MM.1S (cell line): Measurements from ENCODE around the gene CHURC1.

Experiments
- DNase-seq: peaks from one replicate; pipeline ENCODE4 v3.0.0-alpha.2; 2015
- H2AFZ ChIP-seq: fragments of 300-600 bp; sonication (generic); 2 replicates; pipeline ENCODE4 v1.6.0; 2016; ENCODE audit warnings: antibody characterized with exemption, low read length
- H3F3A ChIP-seq: fragments of 300-600 bp; sonication (generic); 2 replicates; pipeline ENCODE4 v1.6.1; 2016; ENCODE audit warnings: mild to moderate bottlenecking, antibody characterized with exemption, low read length, moderate library complexity, mixed read lengths; ENCODE audit not compliant: insufficient read depth
- H3K27ac ChIP-seq: fragments of 300-600 bp; sonication (generic); 2 replicates; pipeline ENCODE4 v1.5.1; 2016; ENCODE audit warnings: mild to moderate bottlenecking, low read length
- H3K27me3 ChIP-seq: fragments of 300-600 bp; sonication (generic); replicated peaks from 2 replicates; pipeline ENCODE4 v1.6.0; 2016; ENCODE audit warnings: low read length; ENCODE audit not compliant: insufficient read depth
- H3K36me3 ChIP-seq: fragments of 300-600 bp; sonication (generic); replicated peaks from 2 replicates; pipeline ENCODE4 v1.6.1; 2016; ENCODE audit warnings: mild to moderate bottlenecking, low read length, mixed read lengths; ENCODE audit not compliant: insufficient read depth
- H3K4me1 ChIP-seq: fragments of 300-600 bp; sonication (generic); 2 replicates; pipeline ENCODE4 v1.6.1; 2016; ENCODE audit warnings: low read length, mixed read lengths
- H3K4me2 ChIP-seq: fragments of 300-600 bp; sonication (generic); 2 replicates; pipeline ENCODE4 v1.6.0; 2016; ENCODE audit warnings: low read depth, low read length
- H3K4me3 ChIP-seq: fragments of 300-600 bp; sonication (generic); 2 replicates; pipeline ENCODE4 v1.5.1; 2016; ENCODE audit warnings: low read length, mixed read lengths
- H3K79me2 ChIP-seq: fragments of 300-600 bp; sonication (generic); 2 replicates; pipeline ENCODE4 v1.6.1; 2016; ENCODE audit warnings: mixed run types, low read length, mixed read lengths
- H3K9ac ChIP-seq: fragments of 300-600 bp; sonication (generic); 2 replicates; pipeline ENCODE4 v1.6.1; 2016; ENCODE audit warnings: low read length, mixed read lengths
- H3K9me2 ChIP-seq: fragments of 300-600 bp; sonication (generic); replicated peaks from 2 replicates; pipeline ENCODE4 v1.6.1; 2016; ENCODE audit warnings: mild to moderate bottlenecking, low read length, mixed read lengths; ENCODE audit not compliant: insufficient read depth
- H3K9me3 ChIP-seq: fragments of 300-600 bp; sonication (generic); replicated peaks from 2 replicates; pipeline ENCODE4 v1.6.1; 2016; ENCODE audit warnings: mild to moderate bottlenecking, low read length, mixed read lengths; ENCODE audit not compliant: insufficient read depth
- H4K20me1 ChIP-seq: fragments of 300-600 bp; sonication (generic); 2 replicates; pipeline ENCODE4 v1.6.1; 2016; ENCODE audit warnings: mild to moderate bottlenecking, low read length, moderate library complexity, mixed read lengths; ENCODE audit not compliant: insufficient read depth
- EZH2 ChIP-seq: fragments of 300-600 bp; sonication (generic); optimal IDR thresholded peaks from 2 replicates; pipeline ENCODE3; 2017; ENCODE audit warnings: low read depth, mild to moderate bottlenecking, antibody characterized with exemption, low read length, mixed read lengths
- EZH2phosphoT487 ChIP-seq: fragments of 300-600 bp; sonication (generic); IDR thresholded peaks from 2 replicates; pipeline ENCODE4 v1.6.1; 2018; ENCODE audit warnings: antibody characterized with exemption, low read length
- TF ChIP-seq, protein P1 (sequence below): fragments of 300-600 bp; sonication (generic); IDR thresholded peaks from 2 replicates; pipeline ENCODE4 v1.5.1; 2016; ENCODE audit warnings: antibody characterized with exemption, low read length, mixed read lengths

CHURC1 gene

DNA sequence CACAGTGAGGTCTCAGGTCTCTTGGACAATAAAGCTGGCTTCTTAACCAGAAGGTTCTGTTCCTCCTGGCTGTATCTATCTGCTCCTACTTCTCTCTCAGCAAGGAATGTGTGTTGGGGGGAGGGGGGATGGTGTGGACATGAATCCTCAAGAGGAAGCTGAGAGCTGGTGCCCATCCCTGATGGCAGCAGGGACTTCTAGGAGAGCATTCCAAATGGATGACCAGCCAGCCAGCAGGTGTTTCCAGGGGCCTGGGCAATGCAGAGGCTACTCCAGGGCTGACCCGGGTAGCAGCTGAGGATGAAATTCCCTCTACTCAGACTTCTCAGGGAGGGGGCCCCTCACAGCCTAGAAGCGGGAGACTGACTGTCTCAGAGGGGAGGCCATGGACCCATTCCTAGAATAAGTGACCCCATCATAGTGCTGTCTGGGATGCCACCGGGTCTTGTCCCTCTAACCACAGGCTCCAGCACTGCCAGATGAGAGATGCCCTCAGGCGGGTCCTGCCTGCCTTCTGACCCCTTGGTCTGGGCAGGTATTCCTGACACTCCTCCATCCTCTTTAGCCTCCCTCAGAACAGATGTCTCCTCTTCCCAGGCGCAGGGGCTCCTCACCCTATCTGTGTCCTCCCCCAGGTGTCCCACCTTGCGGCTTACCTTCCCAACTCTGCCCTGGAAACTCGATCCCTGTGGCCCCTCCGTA is 56.7 kb downstream of the CHURC1 start:
- H3K9me3 ChIP-seq: no peaks in the 10 kb centered on the region
- no peaks in the 10 kb centered on the region for H4K20me1 ChIP-seq
- H3K36me3 ChIP-seq: no peaks in the 10 kb centered on the region
- no peaks in the 10 kb centered on the region for H3K9me2 ChIP-seq
- peaks cover 12% of the 10 kb centered on the region for H3K79me2 ChIP-seq
- peak overlapping the region; percentile 52; the same call in 1 of the 2 replicates for H3K4me2 ChIP-seq
- no peak overlapping the region; the same call in 1 of the 2 replicates for H3K9ac ChIP-seq
- H3K27ac ChIP-seq: no peak overlapping the region
- H3K27me3 ChIP-seq: no peaks in the 10 kb centered on the region
- TF ChIP-seq EZH2: no peak
- TF ChIP-seq EZH2phosphoT487: no peak
- H3F3A ChIP-seq: peaks cover 15% of the 10 kb centered on the region; the same call in 1 of the 2 replicates
- peak overlapping the region; percentile 57 for H3K4me3 ChIP-seq
- H3K4me1 ChIP-seq: peaks cover 38% of the 10 kb centered on the region
- DNase-seq: no peak
- H2AFZ ChIP-seq: no peak overlapping the region

DNA sequence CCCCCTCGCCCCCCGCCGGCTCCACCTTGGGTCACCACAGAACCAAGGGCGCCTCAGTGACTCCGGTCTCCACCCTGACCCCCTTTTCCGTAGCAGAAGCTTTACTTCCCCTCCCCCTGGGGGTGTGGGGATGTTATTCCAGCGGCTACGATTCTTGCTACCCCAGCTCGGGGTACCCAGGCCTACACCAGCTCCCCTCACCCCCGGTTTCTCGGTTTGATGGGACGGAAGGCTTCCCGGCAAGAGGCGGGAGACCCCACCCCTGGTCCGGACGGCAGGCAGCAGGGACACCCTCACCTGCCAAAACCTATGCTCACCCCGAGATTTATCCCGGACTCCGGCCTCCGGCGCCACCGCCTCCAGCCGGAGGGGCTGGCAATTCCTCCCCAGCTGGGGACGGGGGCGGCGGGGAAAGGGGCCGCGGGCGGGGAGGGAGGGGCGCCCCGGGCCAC is 57.3 kb downstream of the CHURC1 start:
- Histone ChIP-seq H3K36me3 (no peaks in the 10 kb centered on the region), H3K9me2 (no peaks in the 10 kb centered on the region), H3K27ac (no peak overlapping the region), H3K4me1 (peaks cover 38% of the 10 kb centered on the region), H3K27me3 (no peaks in the 10 kb centered on the region), H2AFZ (0 out of 2 replicates have a peak overlapping the region, but pooled peaks have one; percentile 23), H3K4me3 (peak overlapping the region; percentile 57), H3K9ac (peak overlapping the region; percentile 18; the same call in 1 of the 2 replicates), H3K4me2 (peak overlapping the region; percentile 52; the same call in 1 of the 2 replicates), H4K20me1 (no peaks in the 10 kb centered on the region), H3F3A (peaks cover 15% of the 10 kb centered on the region; the same call in 1 of the 2 replicates), H3K79me2 (peaks cover 12% of the 10 kb centered on the region), H3K9me3 (no peaks in the 10 kb centered on the region)
- no peak for DNase-seq
- TF ChIP-seq, protein P1, sequence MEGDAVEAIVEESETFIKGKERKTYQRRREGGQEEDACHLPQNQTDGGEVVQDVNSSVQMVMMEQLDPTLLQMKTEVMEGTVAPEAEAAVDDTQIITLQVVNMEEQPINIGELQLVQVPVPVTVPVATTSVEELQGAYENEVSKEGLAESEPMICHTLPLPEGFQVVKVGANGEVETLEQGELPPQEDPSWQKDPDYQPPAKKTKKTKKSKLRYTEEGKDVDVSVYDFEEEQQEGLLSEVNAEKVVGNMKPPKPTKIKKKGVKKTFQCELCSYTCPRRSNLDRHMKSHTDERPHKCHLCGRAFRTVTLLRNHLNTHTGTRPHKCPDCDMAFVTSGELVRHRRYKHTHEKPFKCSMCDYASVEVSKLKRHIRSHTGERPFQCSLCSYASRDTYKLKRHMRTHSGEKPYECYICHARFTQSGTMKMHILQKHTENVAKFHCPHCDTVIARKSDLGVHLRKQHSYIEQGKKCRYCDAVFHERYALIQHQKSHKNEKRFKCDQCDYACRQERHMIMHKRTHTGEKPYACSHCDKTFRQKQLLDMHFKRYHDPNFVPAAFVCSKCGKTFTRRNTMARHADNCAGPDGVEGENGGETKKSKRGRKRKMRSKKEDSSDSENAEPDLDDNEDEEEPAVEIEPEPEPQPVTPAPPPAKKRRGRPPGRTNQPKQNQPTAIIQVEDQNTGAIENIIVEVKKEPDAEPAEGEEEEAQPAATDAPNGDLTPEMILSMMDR: no peak
- TF ChIP-seq EZH2 (no peak), EZH2phosphoT487 (no peak)

DNA sequence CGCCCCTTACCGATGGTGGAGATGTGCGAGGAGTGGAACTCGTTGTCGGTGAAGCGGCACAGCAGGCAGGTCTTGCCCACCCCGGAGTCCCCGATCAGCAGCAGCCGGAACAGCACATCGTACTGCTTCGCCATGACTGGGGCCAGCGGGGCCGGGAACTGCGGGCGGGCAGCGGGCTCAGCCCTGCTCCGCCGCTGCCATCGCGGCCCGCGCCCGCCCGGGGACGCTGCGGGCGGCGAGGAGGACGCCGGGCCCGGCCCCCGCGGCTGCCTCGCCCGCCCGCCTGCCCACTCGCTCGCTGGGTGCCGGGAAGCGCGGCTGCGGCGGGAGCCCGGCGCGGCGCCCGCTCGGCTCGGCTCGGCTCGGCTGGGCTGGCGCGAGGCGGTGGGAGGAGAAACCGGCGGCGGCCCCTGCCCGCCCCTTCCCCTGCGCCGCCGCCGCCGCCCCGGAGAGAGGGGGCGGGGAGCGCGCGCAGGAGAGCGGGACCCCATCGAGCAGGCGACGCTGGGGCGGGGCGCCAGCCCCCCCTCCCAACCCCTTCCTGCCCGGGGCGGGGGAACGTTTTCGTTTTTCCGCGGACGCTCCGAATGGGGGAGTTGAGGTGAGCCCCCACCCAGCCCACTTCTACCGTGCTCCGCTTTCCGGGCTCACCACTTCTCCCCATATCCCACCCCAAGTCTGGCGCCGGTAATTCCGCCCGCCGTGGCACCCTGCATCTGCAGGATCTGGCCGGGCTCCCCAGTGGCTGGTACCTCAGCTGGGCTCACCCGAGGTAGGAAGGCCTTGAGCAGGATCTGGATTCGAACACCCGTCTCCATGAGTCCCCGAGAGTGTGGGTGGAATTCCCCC is 57.9 kb downstream of the CHURC1 start, which contains the start of gene RAB15:
Gene RAB15, minus strand, starts transcription at position 394 of the 849 bp plus-strand sequence. Its CDS starts 260 bp downstream, at position 134.
- Histone ChIP-seq H3K4me1 (peaks cover 32% of the 10 kb centered on the region), H2AFZ (peak within 1 kb of the TSS; percentile 65; the same call in 1 of the 2 replicates), H4K20me1 (no peaks in the 10 kb centered on the region), H3F3A (peaks cover 15% of the 10 kb centered on the region; the same call in 1 of the 2 replicates), H3K27me3 (no peaks in the 10 kb centered on the region), H3K4me3 (peak within 1 kb of the TSS; percentile 61), H3K9ac (peak within 1 kb of the TSS; percentile 38; the same call in 1 of the 2 replicates), H3K9me2 (no peaks in the 10 kb centered on the region), H3K9me3 (no peaks in the 10 kb centered on the region), H3K27ac (no peak within 1 kb of the TSS), H3K79me2 (peaks cover 9% of the 10 kb centered on the region; the same call in 1 of the 2 replicates), H3K36me3 (no peaks in the 10 kb centered on the region), H3K4me2 (peak within 1 kb of the TSS; percentile 52; the same call in 1 of the 2 replicates)
- no peak for DNase-seq
- TF ChIP-seq, protein P1: no peak
- TF ChIP-seq EZH2phosphoT487 (no peak), EZH2 (no peak)
